NCI-H2029 (cell line): Measurements from ENCODE around the gene RBM19.
"Not testable (repeated sequence)": the region's sequence is repeated elsewhere in the genome, so short reads cannot be mapped to it uniquely, and the experiment has no call there.

Experiments
- DNase-seq: peaks from one replicate; lab custom pipeline; 2025; lab: John Stamatoyannopoulos, UW

The RBM19 gene

GRCh38 chr12:113905829-113906228, 60.3 kb downstream of the RBM19 start:
- DNase-seq: no peak

- DNase-seq: no peak
Measured at GRCh38 chr12:113903381-113903863, 62.7 kb downstream of the RBM19 start.

GRCh38 chr12:113901319-113901718, 64.8 kb downstream of the RBM19 start:
- DNase-seq: not testable (repeated sequence)

- no peak for DNase-seq
Measured at GRCh38 chr12:113900716-113901115, 65.4 kb downstream of the RBM19 start.

- DNase-seq: no peak
Measured at GRCh38 chr12:113899561-113900471, 66.3 kb downstream of the RBM19 start.

GRCh38 chr12:113899042-113899560, 67.0 kb downstream of the RBM19 start:
- DNase-seq: no peak

DNA sequence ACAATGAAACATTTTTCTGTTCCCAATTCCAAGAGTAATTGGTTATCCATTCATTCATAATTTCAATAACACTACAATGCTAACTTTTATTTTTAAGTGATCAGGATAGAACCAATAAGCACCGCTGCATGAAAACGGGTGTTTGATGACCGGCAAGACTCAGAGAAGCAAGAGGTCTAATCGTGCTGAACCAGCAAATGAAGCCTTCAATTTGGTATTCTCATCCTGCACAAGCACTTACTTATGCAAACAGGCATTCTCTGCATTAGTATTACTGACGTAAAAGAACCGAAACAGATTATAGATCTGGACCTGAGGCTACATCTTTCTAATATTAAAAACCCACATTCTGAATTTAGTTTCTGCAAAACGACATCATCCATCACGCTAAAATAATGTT, 67.7 kb downstream of the RBM19 start:
- DNase-seq: no peak

- no peak for DNase-seq
Measured at GRCh38 chr12:113897406-113897805, 68.7 kb downstream of the RBM19 start.

DNA sequence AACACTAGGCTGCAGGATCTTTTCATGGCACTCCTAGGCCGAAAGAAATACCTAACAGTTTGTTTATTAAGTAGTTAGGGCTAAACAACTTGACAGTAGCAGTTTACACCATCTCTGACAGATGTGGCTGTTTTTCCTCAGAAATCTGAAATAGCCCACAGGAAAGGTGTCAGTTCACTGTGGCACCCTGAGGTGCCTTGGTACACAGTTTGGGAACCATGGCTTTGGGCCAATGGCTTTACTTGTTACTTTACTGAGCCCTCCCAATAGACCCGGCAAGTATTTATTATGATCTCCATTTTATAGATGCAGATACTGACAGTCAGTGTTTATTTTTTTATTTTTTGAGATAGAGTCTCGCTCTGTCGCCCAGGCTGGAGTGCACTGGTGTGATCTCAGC, 69.3 kb downstream of the RBM19 start:
- no peak for DNase-seq

DNA sequence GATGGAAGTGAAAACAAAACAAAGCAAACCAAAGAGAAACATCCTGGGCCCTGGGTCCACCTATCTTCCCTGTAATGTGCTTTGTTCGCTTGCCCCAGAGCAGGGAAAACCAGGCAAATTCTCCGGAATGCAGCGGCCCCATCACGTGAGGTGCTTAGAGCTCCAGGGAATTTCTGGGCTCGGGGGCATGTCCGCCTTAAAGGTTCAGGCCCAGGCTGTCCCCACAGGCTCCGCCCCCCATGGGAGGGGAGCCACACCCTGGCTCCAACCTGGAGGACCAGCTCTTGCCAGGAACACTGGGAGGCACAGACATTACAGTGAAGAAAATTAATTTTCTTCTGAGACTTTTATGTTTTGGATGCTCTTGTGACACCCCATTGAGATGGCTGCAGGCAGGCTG, 69.9 kb downstream of the RBM19 start:
- DNase-seq: no peak

DNA sequence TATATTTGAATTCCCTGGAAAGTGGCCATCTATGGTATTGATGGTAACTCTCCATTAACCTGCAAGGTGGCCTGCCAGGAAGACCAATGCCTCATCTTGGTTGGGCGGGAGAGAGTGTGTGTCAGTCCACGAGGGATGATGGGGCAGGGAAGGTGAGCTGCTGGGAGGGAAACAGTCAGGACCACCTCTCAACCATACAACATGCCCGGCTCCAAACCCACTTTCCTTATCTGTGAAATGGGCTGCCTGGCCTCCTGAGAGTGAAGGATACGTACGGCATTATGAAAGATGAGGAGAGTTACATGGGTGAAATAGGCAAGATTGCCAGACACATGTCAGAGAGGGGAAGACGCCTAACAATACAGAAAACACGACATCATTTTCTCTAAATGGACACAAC, 70.9 kb downstream of the RBM19 start:
- no peak for DNase-seq

- peak; percentile 15 for DNase-seq
Measured at GRCh38 chr12:113894697-113895096, 71.4 kb downstream of the RBM19 start.

- DNase-seq: no peak
Measured at GRCh38 chr12:113893221-113893620, 72.9 kb downstream of the RBM19 start.

GRCh38 chr12:113892556-113892955, 73.6 kb downstream of the RBM19 start:
- no peak for DNase-seq

DNA sequence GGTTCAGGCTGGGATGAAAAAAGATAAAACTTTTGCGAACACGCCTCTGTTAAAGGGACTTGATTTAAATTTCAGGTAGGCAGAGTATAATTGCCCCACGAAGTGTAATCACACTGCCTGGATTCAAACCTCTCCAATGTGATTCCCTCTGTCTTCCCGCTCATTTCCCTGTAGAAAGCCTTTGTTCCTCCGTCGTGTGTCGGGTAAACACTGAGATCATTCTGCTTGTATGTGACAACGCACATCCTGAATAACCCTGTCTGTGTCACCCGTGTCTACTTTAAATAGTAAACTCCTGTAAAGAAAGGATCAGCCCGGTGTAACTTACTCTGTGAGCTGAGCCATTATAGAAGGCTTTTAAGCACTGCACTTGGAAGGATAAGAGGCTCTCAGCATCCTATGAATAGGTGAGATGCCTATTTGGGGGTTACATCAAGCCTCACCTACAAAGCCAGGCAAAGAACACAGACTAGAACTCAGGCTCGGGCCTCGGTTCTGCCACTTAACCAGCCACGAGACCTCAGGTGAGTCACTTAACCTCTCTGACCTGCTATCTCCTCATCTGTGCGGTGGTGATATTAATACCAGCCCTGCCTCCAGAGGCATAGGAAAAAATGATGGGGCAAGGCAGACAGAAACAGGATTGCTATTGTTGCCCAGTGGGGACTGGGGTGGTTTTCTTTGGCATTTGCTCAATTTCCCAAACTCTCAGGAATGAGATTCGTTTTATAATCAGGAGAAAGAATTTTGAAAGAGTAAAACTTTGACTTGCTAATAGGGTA, 74.2 kb downstream of the RBM19 start:
- peak; percentile 55 for DNase-seq

DNA sequence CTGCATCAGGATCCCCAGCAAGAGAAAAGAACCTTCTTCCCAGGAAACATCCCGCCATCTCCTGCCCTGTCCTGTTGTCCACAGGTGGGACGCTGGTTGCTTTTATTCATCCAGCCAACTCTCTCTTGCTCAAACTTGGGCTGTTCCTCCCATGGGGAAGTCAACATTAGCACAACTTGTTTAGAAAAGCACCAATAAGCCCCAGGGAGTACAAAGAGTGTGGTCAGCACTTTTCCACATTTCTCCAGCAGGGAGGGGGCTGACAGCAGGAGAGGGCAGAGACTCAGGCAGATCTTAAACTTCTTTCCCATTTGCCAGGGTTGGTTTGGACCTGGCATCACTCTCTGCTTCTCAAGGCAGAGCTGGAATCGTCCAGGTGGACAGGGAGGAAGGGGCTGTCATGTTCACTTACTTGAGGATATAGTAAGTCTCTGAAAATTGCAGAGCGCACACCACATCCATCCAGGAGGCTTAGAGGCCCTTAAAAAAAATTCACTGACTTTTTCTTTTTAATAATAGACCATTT, 74.9 kb downstream of the RBM19 start:
- no peak for DNase-seq

GRCh38 chr12:113889891-113890581, 76.1 kb downstream of the RBM19 start:
- DNase-seq: no peak

GRCh38 chr12:113889076-113889475, 77.0 kb downstream of the RBM19 start:
- DNase-seq: no peak

DNA sequence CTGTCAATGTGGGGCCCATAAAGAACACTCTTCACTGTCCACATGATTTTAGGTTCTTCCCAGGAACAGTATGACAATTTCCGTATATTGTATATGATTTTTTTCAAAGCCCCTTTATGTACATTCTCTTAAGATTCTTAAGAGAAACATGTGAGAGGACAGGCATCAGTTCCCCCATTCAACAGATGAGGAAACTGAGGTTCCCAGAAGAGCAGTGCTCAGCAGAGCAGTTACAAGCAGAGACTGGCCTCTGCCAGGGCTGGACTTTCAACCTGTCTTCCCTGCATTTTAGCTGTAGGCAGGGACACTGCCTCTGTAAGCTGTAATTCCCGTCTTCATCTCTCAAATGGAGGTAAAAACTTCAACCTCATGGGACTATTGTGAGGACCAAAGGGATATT, 77.7 kb downstream of the RBM19 start:
- DNase-seq: no peak

DNA sequence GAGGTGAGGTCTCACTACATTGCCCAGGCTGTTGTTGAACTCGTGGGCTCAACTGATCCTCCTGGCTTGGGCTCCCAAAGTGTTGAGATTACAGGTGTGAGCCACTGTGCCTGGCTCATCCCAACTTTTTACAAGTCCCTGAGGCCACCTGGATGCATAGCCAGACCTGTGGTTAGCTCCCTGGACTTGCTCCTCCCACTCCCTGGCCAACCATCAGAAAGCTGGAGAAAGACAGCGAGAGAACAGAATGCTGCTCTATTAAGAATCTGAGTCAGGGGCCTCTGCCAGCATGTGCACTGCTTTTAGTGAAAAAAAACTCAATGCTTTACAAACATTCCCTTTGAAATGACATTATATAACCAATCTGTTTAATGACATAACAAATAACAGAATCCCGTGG, 78.2 kb downstream of the RBM19 start:
- no peak for DNase-seq

GRCh38 chr12:113886721-113887120, 79.4 kb downstream of the RBM19 start:
- no peak for DNase-seq

DNA sequence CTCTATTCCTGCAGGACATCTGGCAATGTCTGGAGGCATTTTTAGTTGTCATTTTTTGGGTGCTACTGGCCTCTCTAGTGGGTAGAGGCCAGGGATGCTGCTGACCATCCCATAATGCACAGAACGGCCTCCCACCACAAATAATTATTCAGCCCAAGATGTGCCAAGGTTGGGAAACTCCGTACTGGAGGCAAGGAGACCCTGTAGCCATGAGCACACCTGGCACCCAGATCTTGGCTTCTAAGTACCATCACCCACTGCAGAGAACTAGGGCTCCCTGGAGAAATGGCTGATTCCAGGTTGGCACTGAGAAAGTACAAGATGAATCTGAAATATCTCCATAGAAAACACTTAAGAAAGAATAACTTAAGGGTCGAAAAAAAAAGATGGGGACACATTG, 81.7 kb downstream of the RBM19 start:
- no peak for DNase-seq
